ENCODE measurements around the gene AKR1D1.

DNA sequence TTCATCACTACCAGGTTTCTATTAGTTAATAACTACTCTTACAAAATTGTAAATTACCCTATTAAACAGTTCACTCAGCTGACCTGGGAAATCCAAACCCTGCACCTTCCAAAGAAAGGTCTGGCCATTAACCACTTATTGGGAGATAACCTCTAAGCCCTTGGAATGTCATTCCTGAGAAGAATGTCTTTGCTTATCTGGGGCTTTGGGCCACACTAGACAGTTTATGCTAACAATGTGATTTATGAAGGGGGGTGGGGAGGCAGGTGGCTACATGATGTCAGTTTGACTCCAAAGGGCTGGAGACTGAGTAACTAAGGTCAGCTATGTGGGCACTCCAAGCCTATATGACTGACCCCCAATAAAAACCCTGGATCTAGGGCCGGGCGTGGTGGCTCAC lies 50.7 kb downstream of the AKR1D1 start:
- TF ChIP-seq, protein P1, sequence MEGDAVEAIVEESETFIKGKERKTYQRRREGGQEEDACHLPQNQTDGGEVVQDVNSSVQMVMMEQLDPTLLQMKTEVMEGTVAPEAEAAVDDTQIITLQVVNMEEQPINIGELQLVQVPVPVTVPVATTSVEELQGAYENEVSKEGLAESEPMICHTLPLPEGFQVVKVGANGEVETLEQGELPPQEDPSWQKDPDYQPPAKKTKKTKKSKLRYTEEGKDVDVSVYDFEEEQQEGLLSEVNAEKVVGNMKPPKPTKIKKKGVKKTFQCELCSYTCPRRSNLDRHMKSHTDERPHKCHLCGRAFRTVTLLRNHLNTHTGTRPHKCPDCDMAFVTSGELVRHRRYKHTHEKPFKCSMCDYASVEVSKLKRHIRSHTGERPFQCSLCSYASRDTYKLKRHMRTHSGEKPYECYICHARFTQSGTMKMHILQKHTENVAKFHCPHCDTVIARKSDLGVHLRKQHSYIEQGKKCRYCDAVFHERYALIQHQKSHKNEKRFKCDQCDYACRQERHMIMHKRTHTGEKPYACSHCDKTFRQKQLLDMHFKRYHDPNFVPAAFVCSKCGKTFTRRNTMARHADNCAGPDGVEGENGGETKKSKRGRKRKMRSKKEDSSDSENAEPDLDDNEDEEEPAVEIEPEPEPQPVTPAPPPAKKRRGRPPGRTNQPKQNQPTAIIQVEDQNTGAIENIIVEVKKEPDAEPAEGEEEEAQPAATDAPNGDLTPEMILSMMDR (IDR thresholded peaks at IDR 0.05) = no peak
- no peak for TF ChIP-seq POLR2A (IDR thresholded peaks at IDR 0.05)
